Measurements from ENCODE around the gene GPA33.

Gene GPA33

GRCh38 chr1:167083871-167084270 lies 6.3 kb downstream of the GPA33 start:
- no peak for DNase-seq

DNA sequence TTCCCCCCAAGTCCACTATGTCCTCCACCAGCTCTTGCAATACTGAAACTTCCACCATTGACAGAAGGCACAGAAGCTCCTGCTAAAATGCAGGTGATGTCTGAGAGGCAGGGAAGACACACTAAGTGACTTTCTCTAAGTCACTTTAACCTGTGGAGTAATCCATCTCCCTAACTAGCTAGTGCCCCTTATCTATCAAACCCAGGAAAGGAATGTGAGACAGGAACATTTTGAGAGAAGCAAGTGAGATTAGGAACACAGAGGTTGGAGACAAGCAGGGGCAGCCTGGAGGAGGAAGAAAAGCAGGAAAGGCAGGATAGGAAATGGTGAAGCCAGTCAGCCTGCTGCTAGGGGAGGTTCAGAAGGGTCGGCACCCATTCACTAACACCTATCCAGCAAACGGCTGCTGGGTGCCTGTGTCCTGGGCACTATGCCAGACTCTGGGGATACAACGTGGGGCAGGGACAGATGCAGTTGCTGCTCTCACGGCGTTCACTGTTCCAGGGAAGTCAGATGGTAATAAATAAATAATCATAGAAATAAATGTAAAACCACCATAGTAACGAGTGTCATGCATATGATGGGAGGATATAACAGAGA lies 7.0 kb downstream of the GPA33 start:
- peak; percentile 49 for DNase-seq

GRCh38 chr1:167082511-167083027 lies 7.6 kb downstream of the GPA33 start:
- DNase-seq = no peak

DNA sequence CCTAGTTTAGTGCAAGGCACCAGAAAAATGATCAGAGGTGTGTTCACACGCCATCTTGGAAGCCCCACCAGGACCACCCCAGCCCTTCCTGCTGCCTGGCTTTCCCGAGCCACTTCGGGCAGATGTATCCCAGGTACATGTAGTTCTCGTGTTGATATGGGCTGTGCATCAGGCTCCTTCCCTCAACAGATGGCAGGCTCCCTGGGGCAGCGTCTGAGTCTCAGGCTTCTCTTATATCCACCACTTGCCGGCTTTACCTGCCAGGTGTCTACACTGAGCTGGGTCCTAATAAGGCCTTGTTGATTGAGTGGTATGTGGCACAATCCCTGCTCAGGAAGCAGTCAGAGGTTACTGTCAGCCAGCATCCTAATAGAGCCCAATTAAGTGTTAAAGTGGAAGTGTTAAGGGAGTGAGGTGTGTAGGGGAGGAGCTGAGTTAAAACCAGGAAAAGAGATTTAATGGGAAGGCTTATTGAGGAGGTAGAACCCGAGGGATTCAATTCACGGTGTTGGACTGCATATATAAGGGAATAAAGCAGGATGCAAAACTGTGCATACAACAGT lies 8.5 kb downstream of the GPA33 start:
- DNase-seq = no peak

GRCh38 chr1:167077868-167078210 lies 12.3 kb downstream of the GPA33 start:
- no peak for DNase-seq

DNA sequence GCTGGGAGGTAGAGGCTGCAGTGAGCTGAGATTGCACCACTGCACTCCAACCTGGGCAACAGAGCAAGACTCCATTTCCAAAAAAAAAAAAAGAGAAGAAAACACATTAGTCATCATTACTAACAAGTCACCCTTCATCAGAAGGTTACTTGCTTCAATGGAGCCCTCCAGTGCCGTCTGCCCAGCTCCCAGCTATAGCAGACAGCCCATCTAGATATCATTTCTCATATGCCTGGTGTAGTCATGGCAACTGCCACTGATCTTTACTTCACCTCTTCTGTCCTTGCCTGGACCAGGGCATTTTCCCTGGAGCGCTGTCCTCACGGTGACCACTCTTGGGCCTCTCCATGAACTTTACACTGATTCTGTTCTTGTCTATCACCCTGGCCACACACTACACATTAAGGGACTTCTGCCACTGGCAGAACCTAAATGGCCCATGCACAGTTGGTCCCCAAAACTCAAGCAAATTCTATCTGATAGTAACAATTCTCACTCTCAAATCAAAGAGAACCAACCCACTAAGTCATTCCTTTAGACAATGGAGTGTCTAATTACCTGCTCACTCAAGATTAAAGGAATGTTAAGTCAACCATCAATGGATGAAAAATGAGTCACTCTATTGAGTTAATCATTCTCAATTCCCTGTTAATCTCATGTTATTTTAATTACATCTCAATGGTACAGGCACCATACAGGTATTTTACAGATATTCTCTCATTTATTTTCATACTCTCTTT lies 12.9 kb downstream of the GPA33 start:
- no peak for DNase-seq

- DNase-seq = no peak
Observed at GRCh38 chr1:167076136-167076710, 14.0 kb downstream of the GPA33 start.

DNA sequence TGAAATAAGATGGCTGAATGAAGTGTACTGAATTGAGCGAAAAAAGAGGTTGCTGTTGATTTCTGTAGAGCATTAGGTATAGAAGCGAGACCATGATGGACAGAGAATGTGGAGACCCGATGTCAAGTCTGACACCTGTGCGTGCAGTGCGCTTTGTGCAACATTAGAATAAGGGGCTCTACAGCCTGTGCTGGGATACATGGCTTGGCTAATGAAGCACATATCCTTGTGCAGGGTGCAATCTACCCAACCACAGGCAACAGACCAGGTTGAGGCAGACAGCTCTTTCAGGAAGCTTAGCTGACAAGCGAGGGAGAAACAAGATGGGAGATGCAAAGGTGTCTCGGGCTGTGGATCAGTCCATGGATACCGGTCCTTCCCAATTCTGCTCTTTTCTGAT lies 18.9 kb downstream of the GPA33 start:
- no peak for DNase-seq

DNA sequence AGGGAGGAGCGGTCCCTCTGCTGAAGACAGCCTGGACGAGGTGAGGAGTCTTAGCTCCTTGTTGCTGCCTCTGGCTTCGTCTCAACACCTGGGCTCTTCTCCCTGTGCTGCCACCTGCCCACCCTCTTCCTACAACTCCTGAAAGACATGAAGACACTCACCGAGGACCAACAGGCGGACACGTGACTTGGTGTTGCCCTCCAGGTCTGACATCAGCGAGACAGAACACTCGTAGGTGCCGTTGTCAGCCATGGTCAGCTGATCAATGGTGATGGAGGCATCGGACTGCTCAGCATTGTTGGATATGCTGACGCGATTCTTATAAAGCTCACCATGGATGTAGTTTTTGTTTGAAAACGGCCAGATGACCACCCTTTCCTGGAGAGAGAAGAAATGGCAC lies 21.4 kb downstream of the GPA33 start:
- no peak for DNase-seq

- no peak for DNase-seq
Observed at GRCh38 chr1:167067904-167068303, 22.3 kb downstream of the GPA33 start.

- peak; percentile 77 for DNase-seq
Observed at GRCh38 chr1:167066333-167067122, 23.6 kb downstream of the GPA33 start.

DNA sequence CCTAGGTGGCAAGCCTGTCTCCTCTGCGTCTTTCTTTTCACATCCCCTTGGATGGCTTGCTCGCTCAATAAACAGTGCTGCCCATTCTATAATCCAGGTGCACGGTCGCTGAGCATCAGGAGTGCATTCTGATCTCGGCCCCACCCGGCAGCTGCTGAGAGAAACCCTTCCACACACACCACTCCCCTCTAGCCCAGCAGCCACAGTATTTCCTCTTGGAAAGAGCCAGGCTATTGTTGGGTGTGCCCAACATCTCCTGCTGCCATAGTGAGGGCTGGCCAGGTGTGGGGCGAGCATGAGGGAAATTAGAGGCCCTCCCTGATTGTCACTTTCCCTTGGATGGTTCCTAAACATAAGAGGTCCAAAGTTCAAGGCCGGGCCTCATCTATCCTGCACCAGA lies 24.7 kb downstream of the GPA33 start:
- DNase-seq = no peak

- no peak for DNase-seq
Observed at GRCh38 chr1:167064621-167065020, 25.6 kb downstream of the GPA33 start.

DNA sequence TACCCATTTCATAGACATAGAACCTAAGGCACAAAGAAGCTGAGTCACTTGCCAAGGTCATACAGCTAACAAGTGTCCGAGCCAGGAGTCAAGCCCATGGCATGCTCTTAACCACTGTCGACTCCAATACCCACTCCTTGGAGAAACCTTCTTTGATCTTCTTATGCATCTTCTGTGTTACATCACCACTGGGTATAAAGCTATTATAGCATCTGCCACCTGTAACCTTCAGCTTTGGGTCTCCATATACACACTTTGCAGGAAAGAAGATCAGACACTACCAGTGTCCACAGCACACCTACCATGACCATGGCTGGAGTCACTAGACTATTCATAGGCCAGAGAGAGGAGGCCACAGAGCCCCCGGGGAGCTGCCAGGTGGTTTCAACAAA lies 29.1 kb downstream of the GPA33 start:
- DNase-seq = no peak

- DNase-seq = no peak
Observed at GRCh38 chr1:167060141-167061072, 29.8 kb downstream of the GPA33 start.

DNA sequence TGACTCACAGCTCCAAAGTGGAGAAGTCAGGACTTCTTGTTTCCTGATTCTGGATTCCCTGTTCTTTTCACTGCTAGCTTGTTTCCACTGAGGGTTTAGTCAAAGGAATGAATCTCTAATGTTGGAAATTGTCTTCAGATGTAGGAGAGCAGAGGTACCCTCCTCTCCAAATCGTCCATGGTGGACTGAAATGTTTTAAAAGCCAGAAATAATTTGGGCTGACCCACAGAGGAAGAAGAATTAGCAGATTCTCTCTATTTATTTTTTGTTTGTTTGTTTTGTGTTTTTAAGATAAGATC lies 30.4 kb downstream of the GPA33 start:
- DNase-seq = no peak

- peak; percentile 47 for DNase-seq
Observed at GRCh38 chr1:167059045-167059808, 30.9 kb downstream of the GPA33 start.

DNA sequence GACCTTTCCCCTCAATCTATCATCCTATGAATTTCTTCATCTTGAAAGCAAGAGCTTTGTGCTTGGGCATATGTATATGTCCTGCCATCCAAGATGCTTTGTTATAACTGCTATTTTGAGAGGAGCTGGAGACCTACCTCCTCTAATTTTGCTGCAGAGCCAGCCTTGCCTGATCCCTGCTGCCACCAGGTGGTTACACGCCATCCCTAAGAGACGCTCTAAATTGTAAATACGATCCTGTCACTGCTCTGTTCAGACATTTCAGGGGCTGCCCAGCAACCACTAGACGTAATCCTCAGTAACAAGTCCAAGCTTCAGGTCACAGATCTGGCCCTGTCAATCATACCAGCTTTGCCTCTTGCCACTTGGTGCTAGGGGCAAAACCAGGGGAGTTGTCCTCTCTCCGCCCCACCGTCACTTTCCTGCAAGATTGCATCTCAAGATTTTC lies 32.9 kb downstream of the GPA33 start:
- peak; percentile 89 for DNase-seq

GRCh38 chr1:167056529-167057231 lies 33.5 kb downstream of the GPA33 start:
- no peak for DNase-seq

DNA sequence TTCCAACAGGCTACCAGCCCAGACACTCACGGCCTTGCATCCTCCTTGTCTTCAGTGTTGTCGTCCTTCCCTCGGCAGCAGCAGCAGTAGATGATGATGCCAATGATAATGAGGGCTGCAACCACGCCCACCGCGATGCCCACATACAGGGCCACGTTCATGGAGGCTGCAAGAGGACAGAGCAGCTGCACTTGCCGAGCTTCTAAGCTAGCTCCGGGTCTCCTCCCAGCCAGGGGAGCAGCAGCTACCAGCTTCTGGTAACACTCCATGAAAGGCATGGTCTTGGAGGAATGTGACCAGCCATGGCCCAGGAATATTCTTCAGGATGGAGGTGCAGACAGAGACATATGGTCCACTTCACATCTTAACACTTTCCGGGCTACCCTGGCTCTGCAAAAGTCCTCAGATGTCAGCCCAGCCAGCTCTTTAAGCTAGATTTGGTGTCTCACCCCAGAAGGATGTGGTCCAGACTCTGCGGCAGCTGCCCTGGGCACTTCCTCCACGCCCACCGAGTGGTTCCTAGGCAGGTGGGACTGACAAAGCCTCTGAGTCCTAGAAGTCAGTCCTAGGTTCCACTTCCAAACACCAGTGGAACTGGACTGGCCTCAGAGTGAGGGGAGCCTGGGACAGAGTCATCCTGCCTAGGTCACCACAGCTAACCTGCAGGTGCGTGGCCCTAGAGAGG lies 35.1 kb downstream of the GPA33 start:
- DNase-seq = no peak

Data from NCI-H1092 treated with DMSO at 0.1 percent for 48 hours (cell line).